ENCODE results near the gene CERS3.

The CERS3 gene

DNA sequence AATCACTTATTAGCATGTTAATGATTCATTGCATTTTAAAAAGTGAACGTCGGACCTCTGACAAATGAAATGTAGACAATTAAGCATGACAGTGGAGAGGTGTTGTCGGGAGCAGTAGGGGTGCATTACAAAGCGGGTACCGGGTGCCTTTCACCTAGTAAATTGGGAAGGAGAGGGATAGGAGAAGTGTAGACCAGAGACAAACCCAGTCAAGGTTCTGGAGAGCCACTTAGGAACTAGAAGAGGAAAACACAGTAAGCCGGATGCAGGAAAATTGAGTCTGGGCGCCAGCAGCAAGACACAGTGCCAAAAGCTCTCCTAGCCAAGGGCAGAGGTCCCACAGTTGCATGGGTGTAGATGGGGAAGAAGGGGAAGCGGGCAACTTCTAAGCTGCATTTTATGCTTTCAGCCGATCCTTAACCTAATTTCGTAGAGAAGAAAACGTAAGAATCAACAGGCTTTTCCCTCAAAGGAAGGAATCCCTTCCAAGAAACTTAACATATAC is 3.1 kb upstream of the CERS3 start:
- no peak overlapping the region for H3K4me2 ChIP-seq
- H3K4me1 ChIP-seq (ENCODE audit: low read depth, poor library complexity, severe bottlenecking), result no peaks in the 10 kb centered on the region
- no peak overlapping the region for H3K4me3 ChIP-seq (IDR thresholded peaks at IDR 0.05; ENCODE audit: insufficient read depth, low read depth, low read length)
- TF ChIP-seq, protein P1, sequence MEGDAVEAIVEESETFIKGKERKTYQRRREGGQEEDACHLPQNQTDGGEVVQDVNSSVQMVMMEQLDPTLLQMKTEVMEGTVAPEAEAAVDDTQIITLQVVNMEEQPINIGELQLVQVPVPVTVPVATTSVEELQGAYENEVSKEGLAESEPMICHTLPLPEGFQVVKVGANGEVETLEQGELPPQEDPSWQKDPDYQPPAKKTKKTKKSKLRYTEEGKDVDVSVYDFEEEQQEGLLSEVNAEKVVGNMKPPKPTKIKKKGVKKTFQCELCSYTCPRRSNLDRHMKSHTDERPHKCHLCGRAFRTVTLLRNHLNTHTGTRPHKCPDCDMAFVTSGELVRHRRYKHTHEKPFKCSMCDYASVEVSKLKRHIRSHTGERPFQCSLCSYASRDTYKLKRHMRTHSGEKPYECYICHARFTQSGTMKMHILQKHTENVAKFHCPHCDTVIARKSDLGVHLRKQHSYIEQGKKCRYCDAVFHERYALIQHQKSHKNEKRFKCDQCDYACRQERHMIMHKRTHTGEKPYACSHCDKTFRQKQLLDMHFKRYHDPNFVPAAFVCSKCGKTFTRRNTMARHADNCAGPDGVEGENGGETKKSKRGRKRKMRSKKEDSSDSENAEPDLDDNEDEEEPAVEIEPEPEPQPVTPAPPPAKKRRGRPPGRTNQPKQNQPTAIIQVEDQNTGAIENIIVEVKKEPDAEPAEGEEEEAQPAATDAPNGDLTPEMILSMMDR (conservative IDR thresholded peaks at IDR 0.05; ENCODE audit: low read depth, low read length), result no peak
- H3K36me3 ChIP-seq (ENCODE audit: insufficient read depth), result no peaks in the 10 kb centered on the region
- H3K9ac ChIP-seq, result no peak overlapping the region
- no peaks in the 10 kb centered on the region for H4K20me1 ChIP-seq (ENCODE audit: insufficient read depth)
- H2AFZ ChIP-seq (ENCODE audit: low read depth), result no peak overlapping the region
- H3K27ac ChIP-seq, result no peak overlapping the region
- no peaks in the 10 kb centered on the region for H3K27me3 ChIP-seq (ENCODE audit: insufficient read depth, low read depth)
- H3K79me2 ChIP-seq (ENCODE audit: insufficient read depth, low read depth), result no peaks in the 10 kb centered on the region

DNA sequence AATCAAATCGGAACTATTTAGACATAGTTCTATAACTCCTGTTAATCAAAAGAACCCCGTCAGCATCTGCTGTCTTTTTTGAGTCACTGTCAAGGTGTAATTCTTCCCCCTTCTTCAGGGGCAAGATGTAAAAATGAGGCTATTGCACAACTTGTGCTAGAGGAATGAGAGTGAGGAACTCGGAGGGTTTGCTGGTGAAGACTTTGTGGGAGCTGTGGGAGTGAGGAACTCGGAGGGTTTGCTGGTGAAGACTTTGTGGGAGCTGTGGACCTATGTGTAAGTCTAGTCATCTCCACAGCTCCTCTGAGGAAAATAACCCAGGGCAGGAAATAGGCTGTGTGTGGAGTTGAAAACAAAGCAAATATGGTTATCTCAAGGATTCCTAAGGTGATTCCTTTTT is 2.5 kb upstream of the CERS3 start:
- Histone ChIP-seq H3K36me3 (ENCODE audit: insufficient read depth) (no peaks in the 10 kb centered on the region), H3K79me2 (ENCODE audit: insufficient read depth, low read depth) (no peaks in the 10 kb centered on the region), H3K27ac (no peak overlapping the region), H2AFZ (ENCODE audit: low read depth) (no peak overlapping the region), H4K20me1 (ENCODE audit: insufficient read depth) (no peaks in the 10 kb centered on the region), H3K4me1 (ENCODE audit: low read depth, poor library complexity, severe bottlenecking) (no peaks in the 10 kb centered on the region), H3K4me3 (IDR thresholded peaks at IDR 0.05; ENCODE audit: insufficient read depth, low read depth, low read length) (no peak overlapping the region), H3K4me2 (no peak overlapping the region), H3K9ac (no peak overlapping the region), H3K27me3 (ENCODE audit: insufficient read depth, low read depth) (no peaks in the 10 kb centered on the region)
- TF ChIP-seq, protein P1 (conservative IDR thresholded peaks at IDR 0.05; ENCODE audit: low read depth, low read length), result no peak

DNA sequence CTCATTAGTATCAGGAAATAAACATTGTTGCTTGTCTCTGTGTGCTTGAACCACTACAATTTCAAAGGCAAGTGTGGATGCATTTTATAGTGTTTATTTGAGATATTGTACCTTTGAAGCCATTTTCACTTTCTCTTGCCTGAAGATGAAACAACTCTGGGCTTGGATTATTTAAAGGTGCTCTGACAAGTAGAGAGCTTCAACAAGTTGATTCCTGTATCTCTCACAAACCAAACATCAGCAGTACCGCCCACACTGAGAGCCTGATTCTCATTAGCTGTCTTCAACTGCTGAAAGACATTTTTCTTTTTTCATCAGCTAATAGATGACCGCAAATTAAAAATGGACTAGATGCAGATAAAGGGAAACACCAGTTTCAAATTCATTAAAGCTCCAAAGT is 806 bp upstream of the CERS3 start:
- Histone ChIP-seq H2AFZ (ENCODE audit: low read depth) (no peak overlapping the region), H3K27me3 (ENCODE audit: insufficient read depth, low read depth) (no peaks in the 10 kb centered on the region), H3K36me3 (ENCODE audit: insufficient read depth) (no peaks in the 10 kb centered on the region), H3K9ac (no peak overlapping the region), H3K79me2 (ENCODE audit: insufficient read depth, low read depth) (no peaks in the 10 kb centered on the region), H3K4me3 (IDR thresholded peaks at IDR 0.05; ENCODE audit: insufficient read depth, low read depth, low read length) (no peak overlapping the region), H3K4me2 (no peak overlapping the region), H3K4me1 (ENCODE audit: low read depth, poor library complexity, severe bottlenecking) (no peaks in the 10 kb centered on the region), H4K20me1 (ENCODE audit: insufficient read depth) (no peaks in the 10 kb centered on the region), H3K27ac (no peak overlapping the region)
- TF ChIP-seq, protein P1 (conservative IDR thresholded peaks at IDR 0.05; ENCODE audit: low read depth, low read length), result no peak

DNA sequence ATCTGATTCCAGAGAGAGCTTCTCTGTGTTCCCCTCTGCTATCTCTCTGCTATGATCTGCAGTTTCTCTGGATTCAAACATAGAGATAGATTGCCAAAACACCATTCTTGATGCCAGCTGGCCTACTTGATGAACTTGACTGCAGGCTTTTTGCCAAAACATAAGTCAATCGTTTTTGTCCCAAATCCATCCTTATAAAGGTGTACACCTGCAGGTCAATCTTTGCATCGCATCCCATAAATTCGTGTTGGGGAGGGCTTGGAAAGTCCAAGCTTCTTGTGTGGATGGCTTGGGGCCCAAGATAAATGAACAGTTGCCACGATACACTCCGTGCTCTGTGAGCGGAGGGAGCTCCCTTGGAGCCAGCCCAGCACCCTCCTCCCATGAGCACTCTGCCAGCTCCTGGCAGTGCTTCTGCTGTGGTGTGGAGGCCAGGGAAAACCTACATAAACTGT is 2.7 kb downstream of the CERS3 start:
- no peak overlapping the region for H3K4me3 ChIP-seq (IDR thresholded peaks at IDR 0.05; ENCODE audit: insufficient read depth, low read depth, low read length)
- no peaks in the 10 kb centered on the region for H3K79me2 ChIP-seq (ENCODE audit: insufficient read depth, low read depth)
- H2AFZ ChIP-seq (ENCODE audit: low read depth), result no peak overlapping the region
- H3K4me1 ChIP-seq (ENCODE audit: low read depth, poor library complexity, severe bottlenecking), result no peaks in the 10 kb centered on the region
- H3K27ac ChIP-seq, result no peak overlapping the region
- no peaks in the 10 kb centered on the region for H3K36me3 ChIP-seq (ENCODE audit: insufficient read depth)
- no peaks in the 10 kb centered on the region for H3K27me3 ChIP-seq (ENCODE audit: insufficient read depth, low read depth)
- H3K9ac ChIP-seq, result no peak overlapping the region
- TF ChIP-seq, protein P1 (conservative IDR thresholded peaks at IDR 0.05; ENCODE audit: low read depth, low read length), result no peak
- H4K20me1 ChIP-seq (ENCODE audit: insufficient read depth), result no peaks in the 10 kb centered on the region
- no peak overlapping the region for H3K4me2 ChIP-seq

Measured in KMS-11 (cell line).